22Rv1 (cell line): ENCODE measurements around the gene CYGB.

Experiments
- ZFX ChIP-seq: fragments of 450-650 bp; IDR thresholded peaks from 2 replicates; pipeline ENCODE4 v1.6.1; 2017; ENCODE audit warnings: antibody characterized with exemption, borderline replicate concordance
- TF ChIP-seq, protein P1 (sequence below): fragments of 450-650 bp; IDR thresholded peaks from 2 replicates; pipeline ENCODE4 v1.5.1; 2017; ENCODE audit warnings: mild to moderate bottlenecking

DNA sequence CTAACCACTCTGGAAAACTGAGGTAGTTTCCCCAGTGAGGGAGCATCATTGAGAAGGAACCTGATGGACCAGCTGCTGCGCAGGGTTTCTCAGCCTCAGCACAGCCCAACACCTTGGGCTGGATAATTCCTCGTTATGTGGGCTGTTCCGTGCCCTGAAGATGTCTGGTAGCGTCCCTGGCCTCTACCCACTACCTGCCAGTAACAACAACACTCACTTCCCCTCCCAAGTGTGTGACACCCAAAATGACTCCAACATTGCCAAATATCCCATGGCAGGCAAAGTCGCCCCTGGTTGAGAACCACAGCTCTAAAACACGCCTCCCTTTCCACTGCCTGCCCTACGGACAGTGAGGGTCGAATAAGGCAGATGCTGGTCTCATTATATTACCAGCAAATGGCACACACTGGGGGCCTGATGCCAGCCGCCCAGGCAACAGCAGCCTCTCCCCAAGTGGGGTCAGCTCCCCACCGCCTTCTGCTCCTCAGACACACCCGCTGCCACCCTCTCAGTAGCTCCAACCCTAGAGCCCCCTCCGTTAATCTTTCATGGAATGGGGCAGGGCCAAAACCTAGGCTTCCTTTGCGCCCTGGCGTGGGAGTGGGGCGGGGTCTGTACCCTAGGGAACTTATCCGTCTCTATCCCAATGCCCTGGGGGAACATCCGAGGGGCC is 37.3 kb downstream of the CYGB start:
- TF ChIP-seq, protein P1, sequence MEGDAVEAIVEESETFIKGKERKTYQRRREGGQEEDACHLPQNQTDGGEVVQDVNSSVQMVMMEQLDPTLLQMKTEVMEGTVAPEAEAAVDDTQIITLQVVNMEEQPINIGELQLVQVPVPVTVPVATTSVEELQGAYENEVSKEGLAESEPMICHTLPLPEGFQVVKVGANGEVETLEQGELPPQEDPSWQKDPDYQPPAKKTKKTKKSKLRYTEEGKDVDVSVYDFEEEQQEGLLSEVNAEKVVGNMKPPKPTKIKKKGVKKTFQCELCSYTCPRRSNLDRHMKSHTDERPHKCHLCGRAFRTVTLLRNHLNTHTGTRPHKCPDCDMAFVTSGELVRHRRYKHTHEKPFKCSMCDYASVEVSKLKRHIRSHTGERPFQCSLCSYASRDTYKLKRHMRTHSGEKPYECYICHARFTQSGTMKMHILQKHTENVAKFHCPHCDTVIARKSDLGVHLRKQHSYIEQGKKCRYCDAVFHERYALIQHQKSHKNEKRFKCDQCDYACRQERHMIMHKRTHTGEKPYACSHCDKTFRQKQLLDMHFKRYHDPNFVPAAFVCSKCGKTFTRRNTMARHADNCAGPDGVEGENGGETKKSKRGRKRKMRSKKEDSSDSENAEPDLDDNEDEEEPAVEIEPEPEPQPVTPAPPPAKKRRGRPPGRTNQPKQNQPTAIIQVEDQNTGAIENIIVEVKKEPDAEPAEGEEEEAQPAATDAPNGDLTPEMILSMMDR: no peak
- no peak for TF ChIP-seq ZFX
